Duodenal mucosa (tissue), 2 donors: Measurements from ENCODE around the gene MYG1.

Experiments used
- H3K27ac ChIP-seq: one replicate; pipeline ENCODE4 v1.7.0; 2013; ENCODE audit warnings: low read depth, low read length
- H3K27me3 ChIP-seq, 2 donors: one replicate each; pipeline ENCODE4 v1.7.0; 2013; ENCODE audit warnings: low read length in 2 of 2, control low read depth in 1 of 2; ENCODE audit not compliant: insufficient read depth in 2 of 2, control insufficient read depth in 1 of 2
- H3K36me3 ChIP-seq, 2 donors: one replicate each; pipeline ENCODE4 v1.7.0; 2013; ENCODE audit warnings: low read length in 2 of 2, control low read depth in 1 of 2; ENCODE audit not compliant: insufficient read depth in 2 of 2, control insufficient read depth in 1 of 2
- H3K4me1 ChIP-seq, 2 donors: one replicate each; pipeline ENCODE4 v1.7.0; 2013; ENCODE audit warnings: low read length in 2 of 2, control low read depth in 1 of 2; ENCODE audit not compliant: insufficient read depth in 2 of 2, control insufficient read depth in 1 of 2
- H3K4me3 ChIP-seq, 2 donors: one replicate each; pipeline ENCODE4 v1.7.0; 2013; ENCODE audit warnings: low read length in 2 of 2, low read depth in 1 of 2
- H3K9ac ChIP-seq, 2 donors: one replicate each; pipeline ENCODE4 v1.7.0; 2013; ENCODE audit warnings: low read length in 2 of 2, low read depth in 1 of 2
- H3K9me3 ChIP-seq, 2 donors: one replicate each; pipeline ENCODE4 v1.7.0; 2013; ENCODE audit warnings: low read length in 2 of 2, control low read depth in 1 of 2; ENCODE audit not compliant: control insufficient read depth in 1 of 2

The MYG1 gene

GRCh38 chr12:53267306-53267998, 32.0 kb upstream of the MYG1 start:
- Histone ChIP-seq H3K9ac (peak overlapping the region; percentile 37 to 77), H3K4me3 (peak overlapping the region; percentile 76 to 85), H3K36me3 (no peaks in the 10 kb centered on the region), H3K4me1 (peaks cover 6 to 8% of the 10 kb centered on the region in 2 donors), H3K9me3 (no peaks in the 10 kb centered on the region), H3K27me3 (no peaks in the 10 kb centered on the region), H3K27ac (no peak overlapping the region)

- peak within 1 kb of the TSS; percentile 37 to 77 for H3K9ac ChIP-seq
- H3K36me3 ChIP-seq = no peaks in the 10 kb centered on the region
- no peaks in the 10 kb centered on the region for H3K9me3 ChIP-seq
- H3K4me3 ChIP-seq = peak within 1 kb of the TSS; percentile 76 to 85
- peaks cover 6 to 8% of the 10 kb centered on the region in 2 donors for H3K4me1 ChIP-seq
- no peak within 1 kb of the TSS for H3K27ac ChIP-seq
- no peaks in the 10 kb centered on the region for H3K27me3 ChIP-seq
These were observed 31.4 kb upstream of the MYG1 start, which contains the start of gene ESPL1 for GRCh38 chr12:53267999-53268629. TSS of gene ESPL1 (plus strand) at chr12:53268299. CDS start at chr12:53268767, 468 bp downstream.

GRCh38 chr12:53268630-53269562, 30.6 kb upstream of the MYG1 start:
- H3K9ac ChIP-seq = peak overlapping the region; percentile 37 to 40
- no peaks in the 10 kb centered on the region for H3K27me3 ChIP-seq
- peaks cover 6 to 8% of the 10 kb centered on the region in 2 donors for H3K4me1 ChIP-seq
- peak overlapping the region; percentile 76 to 85 for H3K4me3 ChIP-seq
- H3K9me3 ChIP-seq = no peaks in the 10 kb centered on the region
- H3K27ac ChIP-seq = no peak overlapping the region
- H3K36me3 ChIP-seq = no peaks in the 10 kb centered on the region

- Histone ChIP-seq H3K9me3 (no peaks in the 10 kb centered on the region), H3K36me3 (peaks cover 0 to 2% of the 10 kb centered on the region in 2 donors), H3K4me1 (no peaks in the 10 kb centered on the region), H3K27me3 (no peaks in the 10 kb centered on the region), H3K27ac (no peak overlapping the region), H3K9ac (no peak overlapping the region), H3K4me3 (no peak overlapping the region)
These were observed 25.1 kb upstream of the MYG1 start for GRCh38 chr12:53274445-53274844.

- Histone ChIP-seq H3K9me3 (no peaks in the 10 kb centered on the region), H3K9ac (no peak overlapping the region), H3K36me3 (peaks cover 2 to 5% of the 10 kb centered on the region in 2 donors), H3K27ac (no peak overlapping the region), H3K4me3 (no peak overlapping the region), H3K4me1 (no peaks in the 10 kb centered on the region), H3K27me3 (no peaks in the 10 kb centered on the region)
These were observed 23.0 kb upstream of the MYG1 start for GRCh38 chr12:53276511-53276910.

GRCh38 chr12:53277981-53278380, 21.5 kb upstream of the MYG1 start:
- H3K27ac ChIP-seq = no peak overlapping the region
- no peak overlapping the region for H3K4me3 ChIP-seq
- H3K27me3 ChIP-seq = no peaks in the 10 kb centered on the region
- H3K36me3 ChIP-seq = peaks cover 2 to 16% of the 10 kb centered on the region in 2 donors
- no peaks in the 10 kb centered on the region for H3K9me3 ChIP-seq
- no peaks in the 10 kb centered on the region for H3K4me1 ChIP-seq
- H3K9ac ChIP-seq = no peak overlapping the region

- Histone ChIP-seq H3K27ac (no peak overlapping the region), H3K4me3 (peak overlapping the region; percentile 44 to 48), H3K9ac (no peak overlapping the region), H3K27me3 (no peaks in the 10 kb centered on the region), H3K4me1 (no peaks in the 10 kb centered on the region), H3K36me3 (peaks cover 9 to 26% of the 10 kb centered on the region in 2 donors), H3K9me3 (no peaks in the 10 kb centered on the region)
These were observed 20.1 kb upstream of the MYG1 start for GRCh38 chr12:53279283-53279869.

- H3K9ac ChIP-seq = no peak overlapping the region
- H3K9me3 ChIP-seq = no peaks in the 10 kb centered on the region
- H3K27me3 ChIP-seq = no peaks in the 10 kb centered on the region
- peaks cover 9 to 26% of the 10 kb centered on the region in 2 donors for H3K36me3 ChIP-seq
- no peak overlapping the region for H3K27ac ChIP-seq
- no peaks in the 10 kb centered on the region for H3K4me1 ChIP-seq
- H3K4me3 ChIP-seq = peak overlapping the region; percentile 44 to 48
These were observed 19.5 kb upstream of the MYG1 start for GRCh38 chr12:53279888-53280498.

- no peak overlapping the region for H3K4me3 ChIP-seq
- H3K9ac ChIP-seq = no peak overlapping the region
- H3K36me3 ChIP-seq = peaks cover 7 to 40% of the 10 kb centered on the region in 2 donors
- no peak overlapping the region for H3K27ac ChIP-seq
- H3K27me3 ChIP-seq = no peaks in the 10 kb centered on the region
- no peaks in the 10 kb centered on the region for H3K4me1 ChIP-seq
- no peaks in the 10 kb centered on the region for H3K9me3 ChIP-seq
These were observed 13.0 kb upstream of the MYG1 start for GRCh38 chr12:53286448-53286847.
